HG03045 (cell line): Measurements from ENCODE around the gene TP53BP1.

Experiments
- ATAC-seq: cut with Tn5 transposase; IDR thresholded peaks from one replicate; pipeline ENCODE4 v1.9.1; 2021; ENCODE audit warnings: mild to moderate bottlenecking, moderate library complexity; ENCODE audit not compliant: unreplicated experiment

The TP53BP1 gene

DNA sequence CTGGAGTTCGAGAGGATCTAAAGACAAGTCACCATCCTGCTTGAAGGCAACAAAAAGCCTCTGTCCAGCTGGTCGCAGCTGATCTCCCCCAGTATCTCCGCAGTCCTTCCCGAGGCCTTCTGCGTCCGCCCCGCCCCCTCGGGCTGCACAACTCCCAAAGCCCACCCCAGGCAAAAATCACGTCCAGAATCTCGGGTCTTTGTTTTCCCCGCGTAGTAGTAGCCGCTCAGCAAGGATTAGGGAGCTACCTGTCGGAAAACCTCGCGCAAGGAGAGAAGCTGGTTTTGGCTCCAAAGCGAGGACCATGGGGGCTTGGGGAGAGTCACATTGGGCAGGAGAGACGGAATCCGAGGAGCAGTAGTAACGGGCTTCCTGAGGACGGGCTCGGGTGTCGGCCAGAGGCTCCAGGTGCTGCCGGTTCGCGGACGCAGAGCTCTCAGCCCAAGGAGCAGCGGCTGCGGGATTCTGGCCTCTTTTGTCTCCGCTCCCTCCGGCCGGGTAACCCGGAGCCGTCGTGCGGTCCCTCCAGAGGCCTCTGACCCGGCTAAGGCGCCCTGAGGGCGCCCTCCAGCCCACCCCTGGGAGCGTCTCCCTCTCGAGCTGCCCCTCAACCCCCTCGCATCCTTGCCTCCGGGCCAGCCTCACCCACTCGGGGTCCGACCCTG lies 122.5 kb downstream of the TP53BP1 start:
- ATAC-seq: peak; percentile 40

DNA sequence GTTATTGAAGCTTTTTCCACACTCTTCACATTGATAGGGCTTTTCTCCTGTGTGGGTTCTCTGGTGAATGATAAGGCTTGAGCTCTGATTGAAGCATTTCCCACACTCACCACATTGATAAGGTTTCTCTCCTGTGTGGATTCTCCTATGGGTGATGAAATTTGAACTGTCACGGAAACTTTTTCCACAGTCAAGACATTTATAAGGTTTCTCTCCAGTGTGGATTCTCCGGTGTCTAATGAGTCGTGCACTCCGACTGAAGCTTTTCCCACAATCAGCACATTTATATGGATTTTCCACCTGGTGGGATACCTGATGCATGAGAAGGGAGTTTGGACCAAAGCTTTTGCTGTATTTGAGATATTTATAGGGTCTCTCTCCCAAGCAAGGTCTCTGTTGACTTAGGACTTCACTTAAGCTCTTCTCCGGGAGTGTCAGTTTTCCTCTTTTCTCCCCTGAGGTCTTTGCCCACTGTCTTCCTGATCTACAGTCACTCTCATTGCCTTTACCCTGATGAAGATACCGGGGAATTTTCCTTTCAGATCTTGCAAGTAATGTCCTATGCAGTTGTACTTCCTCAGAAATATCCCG lies 131.5 kb downstream of the TP53BP1 start:
- no peak for ATAC-seq

DNA sequence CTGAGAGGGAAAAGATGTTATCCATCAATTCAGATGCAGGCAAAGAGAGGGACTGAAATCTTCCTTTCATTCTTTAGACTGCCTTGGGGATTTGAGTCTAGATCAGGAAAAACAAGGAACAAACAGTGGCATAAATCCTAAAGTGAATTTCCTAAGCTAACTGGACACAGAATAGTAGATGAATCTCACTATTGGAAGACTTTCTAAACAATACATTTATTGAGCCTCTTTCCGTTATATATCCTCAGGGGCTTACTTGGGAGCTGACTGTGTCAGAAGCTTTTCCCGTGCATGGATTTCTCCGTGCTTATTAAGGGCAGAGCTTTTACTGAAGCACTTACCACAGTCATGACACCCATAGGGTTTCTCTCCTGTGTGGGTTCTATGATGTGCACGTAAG lies 132.1 kb downstream of the TP53BP1 start:
- ATAC-seq: no peak
